NCI-H2196 (cell line): Measurements from ENCODE around the gene RUBCNL.

Source experiments
- DNase-seq: peaks from one replicate; lab custom pipeline; 2025; ENCODE audit not compliant: unreplicated experiment; lab: John Stamatoyannopoulos, UW

Gene RUBCNL

GRCh38 chr13:46342538-46342937 is 44.5 kb downstream of the RUBCNL start:
- DNase-seq: no peak

GRCh38 chr13:46341112-46341711 is 45.8 kb downstream of the RUBCNL start:
- no peak for DNase-seq

GRCh38 chr13:46340631-46341111 is 46.4 kb downstream of the RUBCNL start:
- no peak for DNase-seq

GRCh38 chr13:46340011-46340410 is 47.0 kb downstream of the RUBCNL start:
- DNase-seq: no peak

GRCh38 chr13:46339035-46339666 is 47.9 kb downstream of the RUBCNL start:
- DNase-seq: no peak

GRCh38 chr13:46337700-46338099 is 49.4 kb downstream of the RUBCNL start:
- no peak for DNase-seq

GRCh38 chr13:46334035-46334822 is 52.8 kb downstream of the RUBCNL start:
- no peak for DNase-seq

GRCh38 chr13:46332772-46333171 is 54.3 kb downstream of the RUBCNL start:
- no peak for DNase-seq

- DNase-seq: no peak
Observed at GRCh38 chr13:46329624-46330023, 57.4 kb downstream of the RUBCNL start.

GRCh38 chr13:46327246-46327645 is 59.8 kb downstream of the RUBCNL start:
- no peak for DNase-seq

GRCh38 chr13:46324976-46325375 is 62.1 kb downstream of the RUBCNL start:
- no peak for DNase-seq

GRCh38 chr13:46321494-46322225 is 65.4 kb downstream of the RUBCNL start:
- peak; percentile 20 for DNase-seq

GRCh38 chr13:46320821-46321220 is 66.2 kb downstream of the RUBCNL start:
- no peak for DNase-seq

- DNase-seq: no peak
Observed at GRCh38 chr13:46320406-46320805, 66.6 kb downstream of the RUBCNL start.

- no peak for DNase-seq
Observed at GRCh38 chr13:46318986-46319385, 68.1 kb downstream of the RUBCNL start.

- DNase-seq: no peak
Observed at GRCh38 chr13:46317120-46317519, 69.9 kb downstream of the RUBCNL start.

GRCh38 chr13:46315491-46316075 is 71.5 kb downstream of the RUBCNL start:
- no peak for DNase-seq

- DNase-seq: no peak
Observed at GRCh38 chr13:46315036-46315435, 72.0 kb downstream of the RUBCNL start.

GRCh38 chr13:46314587-46314986 is 72.5 kb downstream of the RUBCNL start:
- DNase-seq: no peak

- DNase-seq: no peak
Observed at GRCh38 chr13:46313432-46314257, 73.4 kb downstream of the RUBCNL start.
